PFSK-1 (cell line): Measurements from ENCODE around the gene SMIM22.

ENCODE experiments used
- FOXP2 ChIP-seq: optimal IDR thresholded peaks from 2 replicates; pipeline ENCODE3; 2011; ENCODE audit warnings: borderline replicate concordance, control low read depth, inconsistent platforms; ENCODE audit not compliant: insufficient read depth; ENCODE audit errors: extremely low read length, extremely low read depth
- POLR2AphosphoS5 ChIP-seq: IDR thresholded peaks from 2 replicates; pipeline ENCODE4 v1.6.1; 2012; ENCODE audit warnings: low read depth, mild to moderate bottlenecking, control low read depth, low read length, moderate library complexity
- REST ChIP-seq, 2 experiments: IDR thresholded peaks; 2 replicates each; pipeline versions ENCODE4 v1.6.1 to v1.8.0; 2011 to 2012; ENCODE audit warnings: low read depth in 2 of 2, low read length in 2 of 2, control low read depth in 1 of 2, inconsistent platforms in 1 of 2, mild to moderate bottlenecking in 1 of 2, moderate library complexity in 1 of 2; ENCODE audit not compliant: insufficient read depth in 1 of 2
- SIN3A ChIP-seq: IDR thresholded peaks from 2 replicates; pipeline ENCODE4 v1.6.1; 2012; ENCODE audit warnings: mild to moderate bottlenecking, low read length, moderate library complexity, borderline replicate concordance; ENCODE audit not compliant: insufficient read depth
- TAF1 ChIP-seq: IDR thresholded peaks from 2 replicates; pipeline ENCODE4 v1.6.1; 2012; ENCODE audit warnings: low read length, control low read depth, borderline replicate concordance; ENCODE audit not compliant: insufficient read depth

The SMIM22 gene

DNA sequence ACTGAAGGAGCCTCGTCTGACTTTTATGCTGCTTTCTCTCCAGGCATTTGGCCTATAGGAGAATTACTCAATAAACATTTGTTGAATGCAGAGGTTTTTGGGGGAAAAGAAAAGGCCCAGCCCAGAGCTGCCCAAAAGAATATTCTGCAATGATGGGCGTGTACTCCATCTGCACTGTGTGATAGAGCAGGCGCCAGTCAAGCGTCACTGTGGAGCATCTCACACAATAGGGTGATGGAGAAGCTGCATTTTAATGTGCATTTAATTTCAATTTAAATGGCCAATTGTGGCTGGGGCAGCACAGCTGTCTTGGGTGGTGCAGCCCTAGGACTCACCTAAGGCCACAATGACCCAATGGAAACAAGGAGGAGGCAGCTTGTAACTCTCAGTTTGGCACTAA is 31.4 kb downstream of the SMIM22 start:
- TF ChIP-seq POLR2AphosphoS5 (no peak), SIN3A (no peak), TAF1 (no peak), REST (IDR thresholded peaks at IDR 0.05; ENCODE audit: insufficient read depth in 1 of 2, low read depth in 2 of 2, low read length in 2 of 2) (no peak), FOXP2 (no peak)

GRCh38 chr16:4826980-4827379 is 31.8 kb downstream of the SMIM22 start:
- TF ChIP-seq FOXP2 (no peak), SIN3A (no peak), REST (IDR thresholded peaks at IDR 0.05; ENCODE audit: insufficient read depth in 1 of 2, low read depth in 2 of 2, low read length in 2 of 2) (no peak), TAF1 (no peak), POLR2AphosphoS5 (no peak)

- TF ChIP-seq POLR2AphosphoS5: no peak
- no peak for TF ChIP-seq TAF1
- TF ChIP-seq REST (IDR thresholded peaks at IDR 0.05; ENCODE audit: insufficient read depth in 1 of 2, low read depth in 2 of 2, low read length in 2 of 2): no peak
- TF ChIP-seq FOXP2: no peak
- no peak for TF ChIP-seq SIN3A
Measured at GRCh38 chr16:4828567-4829321, 33.6 kb downstream of the SMIM22 start.

GRCh38 chr16:4830408-4830807 is 35.2 kb downstream of the SMIM22 start:
- no peak for TF ChIP-seq SIN3A
- TF ChIP-seq FOXP2: no peak
- no peak for TF ChIP-seq POLR2AphosphoS5
- TF ChIP-seq REST (IDR thresholded peaks at IDR 0.05; ENCODE audit: insufficient read depth in 1 of 2, low read depth in 2 of 2, low read length in 2 of 2): no peak
- no peak for TF ChIP-seq TAF1
